Astrocyte (in vitro differentiated cells and primary cell): ENCODE results near the gene PPA1.

ENCODE experiments used
- CTCF ChIP-seq: IDR thresholded peaks from 2 replicates; pipeline ENCODE4 v1.5.1; 2011; ENCODE audit warnings: low read depth, mild to moderate bottlenecking, inconsistent platforms, low read length, moderate library complexity; ENCODE audit not compliant: insufficient read depth
- EZH2 ChIP-seq: IDR thresholded peaks from 2 replicates; pipeline ENCODE4 v1.6.1; 2012; ENCODE audit warnings: mild to moderate bottlenecking, low read length, inconsistent platforms; ENCODE audit not compliant: insufficient read depth

GRCh38 chr10:70193391-70193844, 39.8 kb downstream of the PPA1 start:
- TF ChIP-seq CTCF (no peak), EZH2 (no peak)
